A673 (cell line): ENCODE results near the gene KLF11. TPM values are rescaled to one million over a fixed set of nuclear protein-coding genes. Genes with fewer than 3 reads are reported as not detected.
A peak's percentile ranks its signal among the peaks of the same experiment; 100 is the strongest.

Source experiments
- BruUV-seq: library from RNA; stranded (reverse); fragments of 400-500 nt; replicated peaks from 2 replicates; lab custom pipeline; 2021; lab: Mats Ljungman, UMichigan
- CTCF ChIA-PET: fragments of 300-600 bp; sonication (Branson Sonifier 250); formaldehyde crosslinking; loops from one replicate; lab custom pipeline; 2022; ENCODE audit warnings: antibody characterized with exemption; lab: Charles Lee
- POLR2A ChIA-PET: fragments of 300-600 bp; sonication (Branson Sonifier 250); formaldehyde crosslinking; loops from one replicate; lab custom pipeline; 2022; ENCODE audit warnings: antibody characterized with exemption; ENCODE audit not compliant: low non-redundant PET; lab: Charles Lee
- DNase-seq: peaks from one replicate; pipeline ENCODE4 v3.0.0-alpha.2; 2015; ENCODE audit warnings: low spot score
- H3K27ac ChIP-seq: fragments of 200-600 bp; sonication (generic); 2 replicates; pipeline ENCODE4 v1.5.1; 2016; ENCODE audit warnings: mixed run types, low read depth, mild to moderate bottlenecking, mixed read lengths, antibody characterized with exemption, low read length; ENCODE audit not compliant: poor library complexity, severe bottlenecking
- H3K27me3 ChIP-seq: fragments of 200-600 bp; sonication (generic); replicated peaks from 2 replicates; pipeline ENCODE4 v1.6.1; 2017; ENCODE audit warnings: mixed run types, low read depth, mild to moderate bottlenecking, mixed read lengths, antibody characterized with exemption, low read length; ENCODE audit not compliant: insufficient read depth, poor library complexity
- H3K36me3 ChIP-seq: fragments of 200-600 bp; sonication (generic); 2 replicates; pipeline ENCODE4 v1.6.1; 2016; ENCODE audit warnings: mixed run types, mild to moderate bottlenecking, mixed read lengths, antibody characterized with exemption, low read length; ENCODE audit not compliant: insufficient read depth, poor library complexity, severe bottlenecking
- H3K4me1 ChIP-seq: fragments of 200-600 bp; sonication (generic); 2 replicates; pipeline ENCODE4 v1.6.1; 2017; ENCODE audit warnings: mixed run types, mild to moderate bottlenecking, mixed read lengths, antibody characterized with exemption, low read length; ENCODE audit not compliant: insufficient read depth, poor library complexity, severe bottlenecking
- H3K4me3 ChIP-seq: fragments of 200-600 bp; sonication (generic); 2 replicates; pipeline ENCODE4 v1.5.1; 2016; ENCODE audit warnings: low read depth, mixed run types, mild to moderate bottlenecking, mixed read lengths, low read length; ENCODE audit not compliant: poor library complexity, severe bottlenecking
- H3K9me3 ChIP-seq: fragments of 200-600 bp; sonication (generic); 2 replicates; pipeline ENCODE4 v1.6.1; 2016; ENCODE audit warnings: mixed run types, low read depth, mild to moderate bottlenecking, mixed read lengths, antibody characterized with exemption, low read length; ENCODE audit not compliant: poor library complexity, severe bottlenecking
- EZH2 ChIP-seq: fragments of 200-600 bp; sonication (generic); IDR thresholded peaks from 2 replicates; pipeline ENCODE4 v1.6.1; 2017; ENCODE audit warnings: borderline replicate concordance, low read depth, mild to moderate bottlenecking, mixed read lengths, antibody characterized with exemption, low read length; ENCODE audit not compliant: poor library complexity, severe bottlenecking
- intact Hi-C: fragments of 100-400 bp; cut with micrococcal nuclease; formaldehyde crosslinking; loops from one replicate; pipeline ENCODE4 v1.10.0; 2022; ENCODE audit not compliant: unreplicated experiment
- total RNA-seq: library from RNA; stranded (reverse); gene quantifications from 2 replicates; pipeline ENCODE4 v1.2.3, GENCODE V29; 2021
- TF ChIP-seq, protein P1 (sequence below): fragments of 300-800, 200-600 bp; sonication (generic); conservative IDR thresholded peaks from 2 replicates; pipeline ENCODE4 v1.5.1; 2017; ENCODE audit warnings: low read depth, mild to moderate bottlenecking, antibody characterized with exemption, low read length, moderate library complexity, mixed read lengths

KLF11 gene
- total RNA-seq, 1 experiment from 2014 or later: 3.0 TPM

DNA sequence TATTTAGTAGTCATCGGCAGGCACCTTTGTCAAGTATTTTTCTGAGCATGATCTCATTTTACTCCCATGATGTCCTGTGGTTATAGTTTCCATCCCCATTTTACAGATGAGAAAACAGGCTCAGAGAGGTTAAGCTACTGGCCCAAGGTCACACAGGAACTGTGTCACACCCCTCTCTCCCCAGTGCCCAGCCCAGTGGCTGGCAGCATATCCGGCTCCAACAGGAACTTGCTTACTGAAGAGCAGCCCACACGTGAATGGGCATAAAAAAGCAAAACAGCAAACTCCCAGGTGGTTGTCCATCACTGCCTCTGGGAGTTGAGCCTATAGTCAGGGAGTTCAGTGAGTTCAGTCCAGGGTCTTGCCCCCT is 8.3 kb upstream of the KLF11 start:
- H3K27me3 ChIP-seq: no peaks in the 10 kb centered on the region
- TF ChIP-seq EZH2: no peak
- TF ChIP-seq, protein P1, sequence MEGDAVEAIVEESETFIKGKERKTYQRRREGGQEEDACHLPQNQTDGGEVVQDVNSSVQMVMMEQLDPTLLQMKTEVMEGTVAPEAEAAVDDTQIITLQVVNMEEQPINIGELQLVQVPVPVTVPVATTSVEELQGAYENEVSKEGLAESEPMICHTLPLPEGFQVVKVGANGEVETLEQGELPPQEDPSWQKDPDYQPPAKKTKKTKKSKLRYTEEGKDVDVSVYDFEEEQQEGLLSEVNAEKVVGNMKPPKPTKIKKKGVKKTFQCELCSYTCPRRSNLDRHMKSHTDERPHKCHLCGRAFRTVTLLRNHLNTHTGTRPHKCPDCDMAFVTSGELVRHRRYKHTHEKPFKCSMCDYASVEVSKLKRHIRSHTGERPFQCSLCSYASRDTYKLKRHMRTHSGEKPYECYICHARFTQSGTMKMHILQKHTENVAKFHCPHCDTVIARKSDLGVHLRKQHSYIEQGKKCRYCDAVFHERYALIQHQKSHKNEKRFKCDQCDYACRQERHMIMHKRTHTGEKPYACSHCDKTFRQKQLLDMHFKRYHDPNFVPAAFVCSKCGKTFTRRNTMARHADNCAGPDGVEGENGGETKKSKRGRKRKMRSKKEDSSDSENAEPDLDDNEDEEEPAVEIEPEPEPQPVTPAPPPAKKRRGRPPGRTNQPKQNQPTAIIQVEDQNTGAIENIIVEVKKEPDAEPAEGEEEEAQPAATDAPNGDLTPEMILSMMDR: no peak
- no peaks in the 10 kb centered on the region for H3K4me1 ChIP-seq
- no TSS peak for BruUV-seq
- no peak overlapping the region for H3K27ac ChIP-seq
- intact Hi-C loops: no loop called here
- no peaks in the 10 kb centered on the region for H3K9me3 ChIP-seq
- no peak for DNase-seq
- no peaks in the 10 kb centered on the region for H3K36me3 ChIP-seq
- H3K4me3 ChIP-seq: no peak overlapping the region
- ChIA-PET CTCF (no interaction called here), POLR2A (no interaction called here)

DNA sequence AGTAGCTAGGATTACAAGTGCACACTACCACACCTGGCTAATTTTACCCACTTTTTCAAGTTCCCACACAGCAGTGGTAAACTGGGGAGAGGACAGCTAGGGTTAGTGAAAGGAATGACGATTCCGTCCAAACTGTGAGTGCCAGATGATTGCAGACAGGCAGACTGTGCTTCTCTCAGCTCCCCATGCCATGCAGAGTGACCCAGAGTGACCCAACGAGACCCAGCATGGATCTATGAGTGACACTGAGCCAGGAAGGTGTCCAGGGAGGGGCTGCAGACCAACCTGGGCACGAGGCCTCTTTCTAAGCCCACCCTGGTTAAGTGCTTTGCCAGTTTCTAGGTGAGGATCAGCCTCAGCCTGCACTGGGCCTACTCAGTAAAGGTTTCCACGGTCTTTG is 7.7 kb upstream of the KLF11 start:
- CTCF ChIA-PET: no interaction called here
- H3K36me3 ChIP-seq: no peaks in the 10 kb centered on the region
- no peaks in the 10 kb centered on the region for H3K9me3 ChIP-seq
- no peak overlapping the region for H3K27ac ChIP-seq
- POLR2A ChIA-PET: no interaction called here
- intact Hi-C loops: no loop called here
- no peak overlapping the region for H3K4me3 ChIP-seq
- TF ChIP-seq, protein P1: no peak
- no peak for TF ChIP-seq EZH2
- H3K27me3 ChIP-seq: no peaks in the 10 kb centered on the region
- no TSS peak for BruUV-seq
- no peak for DNase-seq
- no peaks in the 10 kb centered on the region for H3K4me1 ChIP-seq

DNA sequence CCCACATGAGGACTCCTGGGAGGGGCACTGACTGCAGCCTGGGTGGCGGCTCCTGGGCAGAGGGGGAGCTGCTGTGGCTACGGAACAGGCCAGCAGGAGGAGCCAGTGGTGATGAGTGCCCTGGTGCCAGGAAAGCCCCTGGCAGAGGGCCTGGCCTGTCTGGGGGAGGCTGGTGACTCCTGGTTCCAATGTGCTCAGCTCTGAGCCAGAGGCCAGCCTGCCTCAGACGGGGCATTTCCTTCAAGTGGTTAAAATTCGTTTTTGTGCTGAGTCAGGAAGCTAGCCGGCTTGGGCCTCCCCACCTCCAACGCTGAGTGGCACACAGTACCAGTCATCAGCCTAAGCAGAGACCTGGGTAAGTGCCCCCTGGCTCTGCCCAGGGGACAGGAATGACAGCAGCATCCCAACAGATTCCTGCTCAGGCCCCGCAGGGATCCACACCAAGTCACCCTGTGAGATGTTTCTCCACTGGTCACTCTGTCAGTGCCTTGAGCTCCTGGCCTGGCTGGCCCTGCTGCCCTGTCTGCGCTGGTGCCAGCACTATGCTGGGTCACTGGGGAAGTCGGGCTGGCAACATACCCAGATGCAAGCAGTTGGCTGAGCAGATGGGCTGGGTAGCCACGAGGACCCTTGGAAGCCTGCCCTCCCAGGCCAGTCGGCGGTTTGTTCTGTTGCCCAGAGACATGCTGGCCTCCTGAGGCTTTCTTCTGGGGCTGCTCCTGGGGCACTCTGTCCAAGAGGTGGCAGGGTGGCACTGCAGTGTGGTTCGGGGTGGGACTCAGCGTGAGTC is 7.1 kb upstream of the KLF11 start:
- BruUV-seq: no TSS peak
- intact Hi-C loops: no loop called here

More for the DNA sequence above, 7.1 kb upstream of the KLF11 start:
- ChIA-PET POLR2A (no interaction called here), CTCF (no interaction called here)
- Histone ChIP-seq H3K4me1 (no peaks in the 10 kb centered on the region), H3K27ac (no peak overlapping the region), H3K36me3 (no peaks in the 10 kb centered on the region), H3K4me3 (no peak overlapping the region), H3K27me3 (no peaks in the 10 kb centered on the region), H3K9me3 (no peaks in the 10 kb centered on the region)
- DNase-seq: peak; percentile 34
- no peak for TF ChIP-seq EZH2
- TF ChIP-seq, protein P1: peak; percentile 59
